Measurements from ENCODE around the gene FUT2. TPM values are rescaled to one million over a fixed set of nuclear protein-coding genes. Genes with fewer than 3 reads are reported as not detected.
A peak's percentile ranks its signal among the peaks of the same experiment; 100 is the strongest.
"Not testable (repeated sequence)": the region's sequence is repeated elsewhere in the genome, so short reads cannot be mapped to it uniquely, and the experiment has no call there.

The FUT2 gene
- total RNA-seq, 1 donor from 2014 or later: 1.9 TPM

GRCh38 chr19:48678201-48678600, 17.6 kb upstream of the FUT2 start:
- TF ChIP-seq, protein P1, sequence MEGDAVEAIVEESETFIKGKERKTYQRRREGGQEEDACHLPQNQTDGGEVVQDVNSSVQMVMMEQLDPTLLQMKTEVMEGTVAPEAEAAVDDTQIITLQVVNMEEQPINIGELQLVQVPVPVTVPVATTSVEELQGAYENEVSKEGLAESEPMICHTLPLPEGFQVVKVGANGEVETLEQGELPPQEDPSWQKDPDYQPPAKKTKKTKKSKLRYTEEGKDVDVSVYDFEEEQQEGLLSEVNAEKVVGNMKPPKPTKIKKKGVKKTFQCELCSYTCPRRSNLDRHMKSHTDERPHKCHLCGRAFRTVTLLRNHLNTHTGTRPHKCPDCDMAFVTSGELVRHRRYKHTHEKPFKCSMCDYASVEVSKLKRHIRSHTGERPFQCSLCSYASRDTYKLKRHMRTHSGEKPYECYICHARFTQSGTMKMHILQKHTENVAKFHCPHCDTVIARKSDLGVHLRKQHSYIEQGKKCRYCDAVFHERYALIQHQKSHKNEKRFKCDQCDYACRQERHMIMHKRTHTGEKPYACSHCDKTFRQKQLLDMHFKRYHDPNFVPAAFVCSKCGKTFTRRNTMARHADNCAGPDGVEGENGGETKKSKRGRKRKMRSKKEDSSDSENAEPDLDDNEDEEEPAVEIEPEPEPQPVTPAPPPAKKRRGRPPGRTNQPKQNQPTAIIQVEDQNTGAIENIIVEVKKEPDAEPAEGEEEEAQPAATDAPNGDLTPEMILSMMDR (IDR thresholded peaks at IDR 0.05; ENCODE audit: insufficient read depth, low read length, poor library complexity, severe bottlenecking): no peak

GRCh38 chr19:48680006-48680405, 15.8 kb upstream of the FUT2 start:
- H3K36me3 ChIP-seq (ENCODE audit: control insufficient read depth, insufficient read depth, low read length); DNase-seq (ENCODE audit: low read depth); H3K4me3 ChIP-seq (ENCODE audit: low read depth, low read length): not testable (repeated sequence)
- H3K27me3 ChIP-seq (ENCODE audit: control insufficient read depth, insufficient read depth, low read length): peaks cover 10% of the 10 kb centered on the region

More at GRCh38 chr19:48678201-48678600, 17.6 kb upstream of the FUT2 start:
- H3K4me3 ChIP-seq (ENCODE audit: low read depth, low read length): no peak overlapping the region
- H3K36me3 ChIP-seq (ENCODE audit: control insufficient read depth, insufficient read depth, low read length): no peaks in the 10 kb centered on the region
- peaks cover 10% of the 10 kb centered on the region for H3K27me3 ChIP-seq (ENCODE audit: control insufficient read depth, insufficient read depth, low read length)
- DNase-seq (ENCODE audit: low read depth): no peak

GRCh38 chr19:48680436-48681126, 15.2 kb upstream of the FUT2 start:
- no peak for DNase-seq (ENCODE audit: low read depth)
- TF ChIP-seq, protein P1 (IDR thresholded peaks at IDR 0.05; ENCODE audit: insufficient read depth, low read length, poor library complexity, severe bottlenecking): no peak
- Histone ChIP-seq H3K36me3 (ENCODE audit: control insufficient read depth, insufficient read depth, low read length) (no peaks in the 10 kb centered on the region), H3K27me3 (ENCODE audit: control insufficient read depth, insufficient read depth, low read length) (peaks cover 9% of the 10 kb centered on the region), H3K4me3 (ENCODE audit: low read depth, low read length) (no peak overlapping the region)

DNA sequence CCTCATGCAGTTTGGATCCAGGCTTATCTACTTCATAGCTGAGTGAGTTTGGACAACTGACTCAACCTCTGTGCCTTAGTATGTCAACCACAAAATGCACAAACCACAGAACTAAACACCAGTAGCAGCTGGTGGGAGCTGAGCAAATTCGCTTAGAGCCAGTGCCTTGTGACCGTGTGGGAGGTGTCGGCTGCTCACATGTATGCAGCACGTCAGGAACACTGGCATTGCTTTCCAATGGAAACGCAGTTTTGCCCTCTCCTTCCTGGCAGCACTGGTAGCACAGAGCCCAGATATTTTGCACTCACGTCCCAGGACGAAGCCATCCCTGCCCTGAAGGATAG, 14.7 kb upstream of the FUT2 start:
- DNase-seq (ENCODE audit: low read depth): peak; percentile 96
- peaks cover 7% of the 10 kb centered on the region for H3K27me3 ChIP-seq (ENCODE audit: control insufficient read depth, insufficient read depth, low read length)
- no peaks in the 10 kb centered on the region for H3K36me3 ChIP-seq (ENCODE audit: control insufficient read depth, insufficient read depth, low read length)
- no peak overlapping the region for H3K4me3 ChIP-seq (ENCODE audit: low read depth, low read length)
- TF ChIP-seq, protein P1 (IDR thresholded peaks at IDR 0.05; ENCODE audit: insufficient read depth, low read length, poor library complexity, severe bottlenecking): no peak

- Histone ChIP-seq H3K36me3 (ENCODE audit: control insufficient read depth, insufficient read depth, low read length) (no peaks in the 10 kb centered on the region), H3K27me3 (ENCODE audit: control insufficient read depth, insufficient read depth, low read length) (peaks cover 4% of the 10 kb centered on the region), H3K4me3 (ENCODE audit: low read depth, low read length) (no peak overlapping the region)
- TF ChIP-seq, protein P1 (IDR thresholded peaks at IDR 0.05; ENCODE audit: insufficient read depth, low read length, poor library complexity, severe bottlenecking): no peak
- DNase-seq (ENCODE audit: low read depth): no peak
Measured at GRCh38 chr19:48683349-48683748, 12.4 kb upstream of the FUT2 start.

- TF ChIP-seq, protein P1 (IDR thresholded peaks at IDR 0.05; ENCODE audit: insufficient read depth, low read length, poor library complexity, severe bottlenecking): no peak
- Histone ChIP-seq H3K4me3 (ENCODE audit: low read depth, low read length) (no peak overlapping the region), H3K27me3 (ENCODE audit: control insufficient read depth, insufficient read depth, low read length) (peaks cover 2% of the 10 kb centered on the region), H3K36me3 (ENCODE audit: control insufficient read depth, insufficient read depth, low read length) (no peaks in the 10 kb centered on the region)
- no peak for DNase-seq (ENCODE audit: low read depth)
Measured at GRCh38 chr19:48685583-48685982, 10.2 kb upstream of the FUT2 start.
